GM18873 (cell line): Measurements from ENCODE around the gene CA6.
"Not testable (repeated sequence)": the region's sequence is repeated elsewhere in the genome, so short reads cannot be mapped to it uniquely, and the experiment has no call there.

Experiments used
- ATAC-seq: cut with Tn5 transposase; IDR thresholded peaks from one replicate; pipeline ENCODE4 v1.9.1; 2021; ENCODE audit warnings: mild to moderate bottlenecking, moderate library complexity, moderate number of reproducible peaks; ENCODE audit not compliant: unreplicated experiment, low FRiP score

Gene CA6

GRCh38 chr1:9004031-9004699, 58.5 kb downstream of the CA6 start:
- no peak for ATAC-seq

GRCh38 chr1:9004700-9005394, 59.2 kb downstream of the CA6 start:
- no peak for ATAC-seq

- ATAC-seq, result no peak
Measured at GRCh38 chr1:9005395-9005708, 59.7 kb downstream of the CA6 start.

- ATAC-seq, result no peak
Measured at GRCh38 chr1:9006956-9007615, 61.4 kb downstream of the CA6 start.

- ATAC-seq, result no peak
Measured at GRCh38 chr1:9008236-9008635, 62.6 kb downstream of the CA6 start.

GRCh38 chr1:9009438-9010370, 64.0 kb downstream of the CA6 start:
- no peak for ATAC-seq

- ATAC-seq, result no peak
Measured at GRCh38 chr1:9010781-9011323, 65.2 kb downstream of the CA6 start.

GRCh38 chr1:9013819-9014218, 68.2 kb downstream of the CA6 start:
- ATAC-seq, result no peak

- ATAC-seq, result no peak
Measured at GRCh38 chr1:9014475-9015375, 69.1 kb downstream of the CA6 start.

GRCh38 chr1:9016455-9016854, 70.8 kb downstream of the CA6 start:
- ATAC-seq, result no peak

- ATAC-seq, result no peak
Measured at GRCh38 chr1:9018333-9018732, 72.7 kb downstream of the CA6 start.

GRCh38 chr1:9019896-9020295, 74.2 kb downstream of the CA6 start:
- ATAC-seq, result no peak

- ATAC-seq, result no peak
Measured at GRCh38 chr1:9020305-9020704, 74.6 kb downstream of the CA6 start.

GRCh38 chr1:9022026-9022738, 76.5 kb downstream of the CA6 start:
- not testable (repeated sequence) for ATAC-seq

- ATAC-seq, result no peak
Measured at GRCh38 chr1:9022773-9023172, 77.1 kb downstream of the CA6 start.
